GM21515 (cell line): ENCODE results near the gene EDA.
A peak's percentile ranks its signal among the peaks of the same experiment; 100 is the strongest.

Experiments used
- ATAC-seq: cut with Tn5 transposase; IDR thresholded peaks from one replicate; pipeline ENCODE4 v1.9.1; 2021; ENCODE audit not compliant: unreplicated experiment

Gene EDA

DNA sequence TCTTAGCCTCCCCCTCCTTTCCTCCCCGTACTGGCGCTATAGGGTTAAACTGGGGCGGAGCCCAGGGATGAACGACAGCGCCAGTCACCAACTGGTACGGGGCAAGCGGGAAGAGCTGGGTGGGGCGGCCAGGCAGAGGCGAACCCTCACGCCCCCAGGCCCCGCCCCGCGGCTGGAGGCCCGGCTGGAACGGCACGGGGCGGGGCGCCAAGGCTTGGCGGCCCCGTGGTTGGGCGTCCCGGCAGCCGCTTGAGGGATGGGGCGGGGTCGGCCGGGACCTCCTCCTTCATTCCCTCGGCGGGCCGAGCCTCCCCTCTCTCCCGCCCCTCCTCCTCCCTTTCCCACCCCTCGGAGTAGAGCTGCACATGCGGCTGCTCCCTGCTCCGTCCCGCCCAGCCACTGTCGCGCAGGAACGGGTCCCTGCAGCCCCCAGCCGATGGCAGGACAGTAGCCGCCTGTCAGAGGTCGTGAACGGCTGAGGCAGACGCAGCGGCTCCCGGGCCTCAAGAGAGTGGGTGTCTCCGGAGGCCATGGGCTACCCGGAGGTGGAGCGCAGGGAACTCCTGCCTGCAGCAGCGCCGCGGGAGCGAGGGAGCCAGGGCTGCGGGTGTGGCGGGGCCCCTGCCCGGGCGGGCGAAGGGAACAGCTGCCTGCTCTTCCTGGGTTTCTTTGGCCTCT, at the start of gene EDA:
Gene EDA, plus strand, starts transcription at position 335 of the 678 bp plus-strand sequence.
- peak; percentile 61 for ATAC-seq

DNA sequence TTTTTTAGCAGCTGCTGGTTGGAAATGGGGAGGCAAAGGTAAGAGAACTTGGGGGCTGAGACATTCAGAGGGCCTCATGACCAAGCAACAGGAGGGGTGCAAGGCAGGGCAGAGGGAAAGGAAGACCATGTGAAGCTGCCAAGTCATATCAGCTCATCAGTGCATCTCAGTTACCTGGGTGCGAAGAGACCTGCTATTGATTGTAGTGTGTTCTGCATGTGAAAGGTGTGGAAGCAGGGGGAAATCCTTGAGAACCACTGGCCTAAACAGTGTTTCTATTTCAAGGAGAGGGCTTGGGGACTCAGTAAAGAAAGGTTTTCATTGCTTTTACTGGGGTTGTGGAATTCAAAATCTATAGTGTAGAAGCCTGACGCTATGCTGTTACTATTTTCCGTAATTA, 47.1 kb upstream of the EDA start:
- ATAC-seq = no peak

DNA sequence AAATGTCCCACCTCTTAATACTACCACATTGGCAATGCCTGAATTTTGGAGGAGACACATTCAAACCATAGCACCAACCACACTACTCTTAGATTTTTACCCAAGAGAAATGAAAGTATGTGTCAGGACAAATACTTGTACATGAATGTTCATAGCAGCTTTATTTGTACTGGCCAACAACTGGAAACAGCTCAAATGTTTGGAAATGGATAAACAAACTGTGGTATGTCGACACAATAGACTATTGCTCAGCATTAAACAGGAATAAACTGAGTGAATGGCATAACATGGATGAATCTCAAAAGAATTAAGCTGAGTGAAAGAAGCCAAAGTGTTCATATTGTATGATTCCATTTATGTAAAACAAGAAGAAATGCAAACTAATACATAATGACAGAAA, 18.5 kb upstream of the EDA start:
- ATAC-seq = no peak

DNA sequence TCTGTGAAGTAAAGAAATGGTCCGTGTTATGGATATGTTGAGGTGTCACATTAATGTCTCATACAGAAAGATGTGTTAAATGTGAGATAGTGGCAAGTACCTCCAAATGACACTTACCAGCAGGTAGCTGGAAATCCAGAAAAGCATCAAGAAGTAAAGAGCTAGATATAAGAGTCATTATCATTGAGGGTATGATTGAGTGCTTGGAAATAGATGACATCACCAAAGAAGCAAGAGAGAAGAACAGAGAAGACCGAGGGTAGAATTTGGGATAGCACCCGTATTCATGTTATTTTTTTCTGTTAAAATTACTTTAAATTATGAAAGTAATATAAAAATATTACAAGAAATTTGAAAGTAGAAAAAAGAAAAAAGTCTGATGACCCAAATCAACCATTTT, 15.7 kb upstream of the EDA start:
- ATAC-seq = no peak

DNA sequence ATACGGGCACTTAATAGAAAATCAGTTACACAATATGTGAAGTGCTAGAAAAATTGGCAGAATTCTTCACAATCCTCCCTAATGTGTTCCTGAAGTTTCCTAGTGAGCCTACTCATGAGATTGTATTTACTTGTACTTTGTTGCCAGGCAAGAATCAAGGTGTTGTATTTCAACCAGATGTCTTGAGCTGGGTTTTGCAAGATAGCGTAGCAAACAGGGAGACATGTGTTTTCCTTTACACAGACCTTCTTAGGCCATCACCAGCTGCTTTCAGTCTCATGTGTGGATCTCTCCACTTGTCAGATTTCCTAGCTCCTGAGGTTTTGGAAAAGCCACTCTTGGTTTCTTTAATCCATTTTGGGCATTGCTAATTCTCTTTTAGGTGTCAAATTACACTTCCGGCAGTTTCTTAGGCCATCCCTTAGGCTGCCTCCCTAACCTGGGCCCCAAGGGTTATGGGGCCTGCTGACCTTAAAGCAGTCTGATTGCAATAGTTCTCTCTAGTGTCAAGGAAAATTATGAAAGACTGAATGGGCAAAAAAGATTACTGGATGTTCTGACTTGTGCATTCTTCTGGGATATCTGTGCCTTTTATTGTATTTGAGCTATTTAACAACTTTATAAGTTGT, 12.2 kb upstream of the EDA start:
- no peak for ATAC-seq

DNA sequence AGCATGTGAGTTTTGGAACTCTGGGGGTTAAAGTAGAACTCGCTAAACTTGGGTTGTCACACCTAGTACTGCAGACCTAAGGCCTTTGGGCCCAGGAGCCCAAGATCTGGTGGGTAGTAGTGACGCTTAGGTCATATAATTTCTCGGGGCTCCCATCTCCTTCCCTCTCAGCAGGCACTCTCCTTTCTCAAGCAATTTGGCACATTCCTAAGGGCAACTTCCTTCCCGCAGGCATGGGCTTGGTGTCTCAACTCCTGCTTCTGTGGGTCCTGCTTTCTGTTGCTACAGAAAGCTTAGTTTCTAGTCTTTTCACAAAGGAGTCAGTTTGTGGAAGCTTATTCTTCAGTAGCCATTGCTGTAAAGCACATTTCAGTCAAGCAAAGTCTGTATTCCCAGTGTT, 10.4 kb upstream of the EDA start:
- ATAC-seq = no peak

DNA sequence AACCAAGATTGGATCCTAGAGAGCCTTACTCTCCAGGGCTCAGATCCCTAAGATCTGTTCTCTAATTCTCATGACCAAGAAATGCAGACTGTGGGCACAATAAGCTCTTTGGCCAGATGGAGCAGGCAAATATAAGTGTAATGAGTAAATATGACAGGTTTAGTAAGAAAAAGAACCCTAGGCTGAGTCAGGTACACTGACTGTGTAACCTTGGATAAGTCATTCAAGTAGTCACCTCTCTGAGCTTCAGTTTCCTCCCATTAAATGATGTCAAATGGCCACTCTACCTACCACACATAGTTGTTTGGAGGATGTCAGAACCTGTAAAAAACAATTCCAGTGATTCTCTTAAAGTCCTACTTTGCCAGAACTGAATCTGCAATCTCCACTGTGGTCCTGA, 8.3 kb upstream of the EDA start:
- ATAC-seq = no peak

DNA sequence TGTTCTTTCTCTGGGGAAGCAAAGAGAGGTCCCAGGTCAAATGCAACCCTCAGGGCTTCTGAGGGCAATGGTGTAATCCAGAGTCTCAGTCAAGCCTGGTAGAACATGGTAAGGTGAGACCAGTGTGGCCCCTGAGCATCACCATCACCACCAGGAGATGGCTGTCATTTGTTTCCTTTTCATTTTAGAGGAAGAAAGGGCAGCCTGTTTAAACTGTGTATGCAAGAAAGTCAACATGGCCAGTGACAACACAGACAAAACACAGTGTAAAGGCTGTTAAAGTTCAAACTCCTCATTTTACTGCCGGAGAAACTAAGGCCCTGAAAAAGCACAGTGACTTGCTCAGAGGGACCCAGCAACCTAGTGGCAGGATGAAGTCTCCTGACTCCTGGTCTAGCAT, 2.0 kb upstream of the EDA start:
- ATAC-seq = no peak

DNA sequence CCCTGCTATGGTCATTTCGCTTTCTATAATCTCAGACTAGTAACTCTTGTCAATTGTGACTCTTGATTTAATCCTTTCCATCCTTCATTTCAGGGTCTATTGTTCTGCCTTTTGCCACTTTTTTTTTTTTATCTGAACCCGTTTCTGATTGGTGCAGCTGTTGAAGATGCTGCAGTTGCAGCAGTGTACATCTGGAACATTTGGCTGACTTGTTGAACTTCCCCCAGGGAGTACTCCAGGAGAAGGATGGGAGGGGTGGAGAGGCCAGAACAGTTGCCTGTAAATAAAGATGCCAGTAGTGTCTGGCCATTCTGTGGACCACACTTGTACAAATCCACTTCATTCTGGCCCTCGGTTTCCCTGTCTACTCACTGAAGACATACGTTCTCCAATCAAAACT, 1.0 kb upstream of the EDA start:
- ATAC-seq = no peak

DNA sequence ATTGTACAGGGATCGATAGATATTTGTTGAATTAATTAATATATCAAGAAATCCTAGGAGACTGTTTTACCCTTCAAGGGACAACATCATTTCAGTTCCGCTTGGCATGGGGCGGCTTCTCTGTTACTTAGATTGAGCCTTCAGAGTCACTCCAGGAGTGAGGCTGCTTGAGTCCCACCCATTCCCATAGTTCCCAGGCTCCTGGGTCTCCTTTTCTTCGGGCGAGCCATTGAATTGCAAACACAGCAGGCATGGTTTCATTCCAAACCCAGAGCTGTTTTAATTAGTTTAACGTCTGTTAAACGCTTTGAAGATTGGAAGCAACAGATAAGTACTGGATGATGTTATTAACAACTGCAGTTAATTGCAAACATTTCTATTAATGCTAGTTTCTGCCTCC, 571 bp upstream of the EDA start:
- no peak for ATAC-seq

DNA sequence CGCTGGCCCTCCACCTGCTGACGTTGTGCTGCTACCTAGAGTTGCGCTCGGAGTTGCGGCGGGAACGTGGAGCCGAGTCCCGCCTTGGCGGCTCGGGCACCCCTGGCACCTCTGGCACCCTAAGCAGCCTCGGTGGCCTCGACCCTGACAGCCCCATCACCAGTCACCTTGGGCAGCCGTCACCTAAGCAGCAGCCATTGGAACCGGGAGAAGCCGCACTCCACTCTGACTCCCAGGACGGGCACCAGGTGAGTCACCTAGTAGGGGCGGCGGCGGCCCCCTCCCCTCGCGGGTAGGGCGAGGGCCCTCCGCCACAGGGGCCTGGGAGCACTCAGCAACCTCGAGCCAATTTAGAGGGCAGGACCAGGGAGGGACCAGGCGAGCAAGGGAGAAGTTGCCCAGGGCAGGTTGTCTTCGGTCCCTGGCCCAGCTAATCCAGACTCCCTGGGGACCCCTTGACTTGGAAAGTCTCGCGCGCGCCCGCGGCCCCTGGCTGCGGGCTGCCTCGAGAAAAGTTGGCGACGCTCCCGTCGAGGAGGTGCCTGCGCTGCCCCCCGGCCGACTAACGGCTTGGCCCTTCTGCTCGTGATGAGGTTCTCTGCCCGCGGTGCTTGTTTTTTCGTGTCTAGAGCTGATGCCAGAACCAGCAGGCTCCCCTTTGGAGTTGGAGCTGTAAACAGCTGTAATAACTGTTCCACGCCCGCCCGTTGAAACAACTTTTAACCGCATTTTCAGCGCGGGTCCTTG, 717 bp downstream of the EDA start:
- ATAC-seq = no peak

DNA sequence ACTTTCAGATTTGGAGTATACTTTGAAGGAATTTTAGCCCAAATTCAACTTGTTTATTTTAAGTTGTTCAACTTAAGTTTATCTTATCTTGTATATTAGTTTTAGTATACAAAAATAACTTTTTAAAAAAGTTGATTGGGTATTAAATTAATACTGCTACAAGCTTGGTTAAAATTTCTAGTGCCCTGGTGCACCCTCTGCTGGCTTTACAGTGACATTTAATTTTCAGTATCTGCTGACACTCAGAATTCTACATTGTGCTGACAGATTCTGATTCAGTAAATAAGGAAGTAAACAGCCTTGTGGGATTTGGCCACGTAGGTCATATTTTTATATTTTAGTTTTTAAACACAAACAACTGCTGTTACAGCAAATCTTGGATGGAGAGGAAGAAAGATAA, 2.9 kb downstream of the EDA start:
- no peak for ATAC-seq

DNA sequence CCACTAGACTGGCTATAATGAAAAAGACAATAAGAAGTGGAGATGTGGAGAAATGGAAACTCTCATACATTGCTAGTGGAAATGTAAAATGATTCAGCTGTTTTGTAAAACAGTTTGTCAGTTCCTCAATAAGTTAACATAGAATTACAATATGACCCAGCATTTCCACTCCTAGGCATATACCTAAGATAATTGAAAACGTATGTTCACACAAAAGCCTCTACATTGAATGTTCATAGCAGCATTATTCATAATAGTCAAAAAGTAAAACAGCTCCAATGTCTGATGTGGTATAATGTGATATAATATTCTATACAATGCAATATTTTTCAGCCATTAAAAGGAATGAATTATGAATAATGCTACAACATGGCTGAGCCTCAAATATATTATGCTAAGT, 10.2 kb downstream of the EDA start:
- no peak for ATAC-seq

DNA sequence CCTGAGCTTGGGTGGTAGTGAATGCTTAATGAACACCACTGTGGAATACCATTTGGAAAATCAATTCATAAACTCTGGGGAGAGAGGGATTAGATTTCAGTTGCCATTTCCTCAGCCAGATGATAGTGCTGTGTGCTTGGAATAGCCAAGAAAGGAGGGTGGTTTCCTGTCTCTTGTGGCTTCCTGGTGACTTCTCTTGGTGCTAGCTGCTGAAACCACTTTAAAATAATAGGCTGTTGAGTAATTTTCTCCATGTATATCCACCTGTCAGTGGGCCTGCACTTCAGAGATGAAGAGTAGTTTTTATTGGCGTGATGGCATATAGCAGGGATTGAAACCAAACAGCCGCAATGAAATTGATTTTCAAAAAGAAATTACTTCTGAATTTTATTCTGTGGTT, 11.8 kb downstream of the EDA start:
- ATAC-seq = no peak

DNA sequence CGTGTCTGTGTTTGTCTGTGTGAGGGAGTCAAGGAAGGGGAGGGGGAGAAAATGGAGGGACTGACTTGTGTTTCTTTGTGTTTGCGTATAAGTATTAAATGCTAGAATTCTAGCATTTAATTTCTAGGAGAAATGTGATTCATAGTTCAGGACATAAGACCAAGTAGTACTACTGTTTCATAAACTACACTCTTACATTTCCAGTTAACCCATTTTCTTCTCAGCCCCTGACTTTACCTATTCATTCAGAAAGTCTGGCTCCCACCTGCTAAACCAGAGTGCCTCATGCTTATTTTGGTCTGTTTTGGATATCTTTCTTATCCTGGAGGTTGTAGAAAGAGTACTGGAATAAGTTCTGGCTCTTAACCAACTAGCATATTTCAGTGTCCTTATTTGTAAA, 14.2 kb downstream of the EDA start:
- no peak for ATAC-seq

DNA sequence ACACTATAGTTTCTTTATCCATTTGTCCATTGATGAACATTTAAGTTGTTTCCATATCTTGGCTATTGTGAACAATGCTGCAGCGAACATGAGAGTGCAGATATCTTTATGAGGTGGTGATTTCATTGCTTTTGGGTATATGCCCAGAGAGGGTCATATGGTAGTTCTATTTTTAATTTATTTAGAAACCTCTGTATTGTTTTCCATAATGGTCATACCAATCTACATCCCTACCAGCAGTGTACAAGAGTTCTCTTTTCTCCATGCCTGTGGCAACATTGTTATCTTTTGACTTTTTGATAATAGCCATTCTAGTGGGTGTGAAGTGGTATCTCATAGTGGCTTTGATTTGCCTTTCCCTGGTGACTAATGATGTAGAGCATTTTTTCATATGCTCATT, 48.8 kb downstream of the EDA start:
- no peak for ATAC-seq

DNA sequence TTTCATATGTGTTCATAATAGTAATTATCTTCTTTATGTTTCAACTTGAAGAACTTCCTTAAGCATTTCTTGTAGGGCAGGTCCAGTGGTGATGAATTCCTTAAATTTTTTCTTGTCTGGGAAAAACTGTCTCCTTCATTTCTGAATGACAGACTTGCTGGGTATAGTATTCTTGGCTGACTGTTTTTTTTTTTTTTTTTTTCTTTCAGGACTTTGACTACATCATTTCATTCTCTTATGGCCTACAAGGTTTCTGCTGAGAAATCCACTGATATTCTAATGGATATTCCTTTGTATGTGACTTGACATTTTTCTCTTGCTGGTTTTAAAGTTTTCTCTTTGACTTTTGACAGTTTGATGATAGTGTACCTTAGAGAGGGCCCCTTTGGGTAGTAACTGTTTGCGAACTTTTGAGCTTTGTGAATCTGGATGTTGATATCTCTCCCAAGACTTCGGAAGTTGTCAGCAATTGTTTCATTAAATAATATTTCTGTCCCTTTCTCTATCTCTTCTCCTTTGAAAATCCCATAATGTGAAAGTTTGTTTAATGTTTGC, 54.2 kb downstream of the EDA start:
- ATAC-seq = no peak

DNA sequence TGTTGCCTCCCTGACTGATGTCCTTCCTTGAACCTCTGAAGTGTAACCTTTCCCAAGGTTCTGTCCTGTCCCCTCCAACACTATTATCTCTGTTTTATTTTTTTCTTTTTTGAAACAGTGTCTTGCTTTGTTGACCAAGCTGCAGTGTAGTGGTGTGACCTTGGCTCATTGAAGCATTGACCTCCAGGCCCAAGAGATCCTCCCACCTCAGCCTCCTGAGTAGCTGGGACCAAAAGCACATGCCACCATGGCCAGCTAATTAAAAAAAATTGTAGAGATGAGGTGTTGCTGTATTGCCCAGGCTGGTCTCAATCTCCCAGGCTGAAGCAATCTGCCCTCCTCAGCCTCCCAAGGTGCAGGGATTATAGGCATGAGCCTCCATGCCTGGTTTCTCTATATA, 59.0 kb downstream of the EDA start:
- ATAC-seq = no peak

DNA sequence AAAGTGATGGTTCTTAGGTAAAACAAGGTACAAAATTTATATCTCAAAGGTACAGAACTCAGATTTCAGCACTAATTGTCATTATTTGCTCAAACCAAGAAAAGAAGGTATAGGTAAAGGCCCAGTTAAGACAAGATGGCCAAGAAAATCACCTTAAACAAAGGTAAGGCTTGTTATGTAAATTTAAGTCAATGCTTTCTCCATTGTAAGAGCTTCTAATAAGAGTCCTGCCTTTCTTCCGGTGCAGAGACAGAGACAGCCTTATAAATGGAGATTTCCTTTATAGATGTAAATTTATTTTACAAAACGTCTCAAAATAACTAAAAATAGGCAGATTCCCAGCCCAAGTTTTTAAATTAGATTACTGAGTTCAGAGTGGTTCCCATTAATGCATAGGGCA, 89.9 kb downstream of the EDA start:
- ATAC-seq = no peak

DNA sequence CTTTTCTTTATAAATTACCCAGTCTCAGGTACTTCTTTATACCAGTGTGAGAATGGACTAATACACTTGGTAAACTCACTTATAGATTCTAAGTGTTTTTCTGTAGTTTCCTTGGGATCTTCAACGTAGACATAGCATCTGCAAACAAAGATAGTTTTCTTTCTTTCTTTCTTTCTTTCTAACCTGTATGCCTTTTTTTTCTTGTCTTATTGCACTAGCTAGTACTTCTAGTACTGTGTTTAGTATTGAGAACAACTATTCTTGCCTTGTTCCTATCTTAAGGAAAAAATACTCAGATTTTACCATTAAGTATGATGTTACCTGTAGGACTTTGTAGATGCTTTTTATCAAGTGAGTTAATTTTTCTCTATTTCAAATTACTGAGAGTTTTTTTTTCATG, 102.2 kb downstream of the EDA start:
- ATAC-seq = no peak

DNA sequence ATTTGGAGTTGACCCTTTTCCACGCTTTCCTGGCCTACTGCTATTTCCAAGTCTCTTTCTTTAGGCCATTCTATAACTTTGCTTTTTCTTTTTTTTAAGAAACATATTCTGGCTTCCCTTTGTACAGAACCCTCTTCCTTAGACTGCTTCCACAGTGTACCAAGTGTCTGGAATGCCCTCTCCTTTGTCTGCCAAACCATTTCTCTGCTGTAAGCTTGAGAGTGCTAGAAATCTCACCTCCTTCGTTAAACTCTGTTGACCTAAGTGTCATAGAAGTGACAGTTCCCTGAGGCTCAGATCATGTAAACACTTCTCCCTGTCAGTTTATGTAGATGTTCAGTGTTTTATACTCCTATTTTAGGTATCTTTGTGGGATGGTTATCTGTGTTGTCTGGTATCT, 108.4 kb downstream of the EDA start:
- ATAC-seq = no peak

DNA sequence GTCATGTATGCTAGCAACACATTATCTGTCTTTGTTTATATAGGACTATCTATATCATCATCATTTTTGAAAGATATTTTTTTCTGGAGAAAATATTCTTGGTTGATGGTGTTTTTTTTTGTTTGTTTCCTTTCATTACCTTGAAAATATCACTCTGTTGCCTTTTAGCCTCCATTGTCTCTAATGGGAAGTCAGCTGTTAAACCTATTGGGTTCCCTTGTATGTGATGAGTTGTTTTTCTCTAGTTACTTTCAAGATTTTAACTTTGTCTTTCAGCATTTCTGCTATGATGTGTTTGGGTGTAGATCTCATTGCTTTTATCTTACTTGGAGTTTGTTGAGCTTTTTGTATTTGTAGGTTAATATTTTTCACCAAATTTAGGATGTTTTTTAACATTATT, 124.4 kb downstream of the EDA start:
- ATAC-seq = no peak
